ENCODE data around the gene DELE1. TPM values are rescaled to one million over a fixed set of nuclear protein-coding genes. Genes with fewer than 3 reads are reported as not detected.
A peak's percentile ranks its signal among the peaks of the same experiment; 100 is the strongest.

The DELE1 gene
- total RNA-seq, 1 experiment from 2014 or later, result 81.5 TPM

DNA sequence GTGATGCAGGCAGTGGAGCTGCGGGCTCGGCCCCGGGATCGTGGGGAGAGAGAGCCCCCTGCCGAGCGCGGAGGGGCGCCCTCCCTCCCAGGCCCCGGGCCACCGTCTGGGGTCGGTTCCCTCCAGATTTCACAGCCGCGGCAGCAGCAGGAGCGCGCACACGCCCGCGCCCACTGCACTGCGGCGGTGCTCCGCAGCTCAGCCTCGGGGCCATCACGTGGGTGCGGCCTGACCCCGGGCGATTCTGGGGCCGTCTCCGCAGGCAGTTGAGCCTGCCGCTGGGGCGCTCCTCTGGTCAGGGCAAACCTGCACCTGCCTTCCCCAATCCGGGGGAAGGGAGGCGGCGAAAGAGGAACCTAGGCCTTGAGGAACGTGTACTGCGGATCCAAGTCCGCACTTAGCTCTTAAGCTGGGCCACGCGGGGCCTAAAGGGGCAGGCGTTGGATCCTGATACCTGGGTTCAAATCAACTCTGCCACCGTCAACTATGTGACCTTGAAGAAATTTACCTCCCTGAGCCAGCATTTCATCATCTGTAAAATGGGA, 9.4 kb upstream of the DELE1 start:
- H3K4me3 Mint-ChIP-seq, result peak overlapping the region; percentile 66
- TF ChIP-seq, protein P1, sequence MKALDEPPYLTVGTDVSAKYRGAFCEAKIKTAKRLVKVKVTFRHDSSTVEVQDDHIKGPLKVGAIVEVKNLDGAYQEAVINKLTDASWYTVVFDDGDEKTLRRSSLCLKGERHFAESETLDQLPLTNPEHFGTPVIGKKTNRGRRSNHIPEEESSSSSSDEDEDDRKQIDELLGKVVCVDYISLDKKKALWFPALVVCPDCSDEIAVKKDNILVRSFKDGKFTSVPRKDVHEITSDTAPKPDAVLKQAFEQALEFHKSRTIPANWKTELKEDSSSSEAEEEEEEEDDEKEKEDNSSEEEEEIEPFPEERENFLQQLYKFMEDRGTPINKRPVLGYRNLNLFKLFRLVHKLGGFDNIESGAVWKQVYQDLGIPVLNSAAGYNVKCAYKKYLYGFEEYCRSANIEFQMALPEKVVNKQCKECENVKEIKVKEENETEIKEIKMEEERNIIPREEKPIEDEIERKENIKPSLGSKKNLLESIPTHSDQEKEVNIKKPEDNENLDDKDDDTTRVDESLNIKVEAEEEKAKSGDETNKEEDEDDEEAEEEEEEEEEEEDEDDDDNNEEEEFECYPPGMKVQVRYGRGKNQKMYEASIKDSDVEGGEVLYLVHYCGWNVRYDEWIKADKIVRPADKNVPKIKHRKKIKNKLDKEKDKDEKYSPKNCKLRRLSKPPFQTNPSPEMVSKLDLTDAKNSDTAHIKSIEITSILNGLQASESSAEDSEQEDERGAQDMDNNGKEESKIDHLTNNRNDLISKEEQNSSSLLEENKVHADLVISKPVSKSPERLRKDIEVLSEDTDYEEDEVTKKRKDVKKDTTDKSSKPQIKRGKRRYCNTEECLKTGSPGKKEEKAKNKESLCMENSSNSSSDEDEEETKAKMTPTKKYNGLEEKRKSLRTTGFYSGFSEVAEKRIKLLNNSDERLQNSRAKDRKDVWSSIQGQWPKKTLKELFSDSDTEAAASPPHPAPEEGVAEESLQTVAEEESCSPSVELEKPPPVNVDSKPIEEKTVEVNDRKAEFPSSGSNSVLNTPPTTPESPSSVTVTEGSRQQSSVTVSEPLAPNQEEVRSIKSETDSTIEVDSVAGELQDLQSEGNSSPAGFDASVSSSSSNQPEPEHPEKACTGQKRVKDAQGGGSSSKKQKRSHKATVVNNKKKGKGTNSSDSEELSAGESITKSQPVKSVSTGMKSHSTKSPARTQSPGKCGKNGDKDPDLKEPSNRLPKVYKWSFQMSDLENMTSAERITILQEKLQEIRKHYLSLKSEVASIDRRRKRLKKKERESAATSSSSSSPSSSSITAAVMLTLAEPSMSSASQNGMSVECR (CRISPR knock-in tag; IDR thresholded peaks at IDR 0.05; ENCODE audit: borderline replicate concordance), result 0 out of 2 replicates have a peak, but pooled peaks have one; percentile 58
- TF ChIP-seq, protein P2, sequence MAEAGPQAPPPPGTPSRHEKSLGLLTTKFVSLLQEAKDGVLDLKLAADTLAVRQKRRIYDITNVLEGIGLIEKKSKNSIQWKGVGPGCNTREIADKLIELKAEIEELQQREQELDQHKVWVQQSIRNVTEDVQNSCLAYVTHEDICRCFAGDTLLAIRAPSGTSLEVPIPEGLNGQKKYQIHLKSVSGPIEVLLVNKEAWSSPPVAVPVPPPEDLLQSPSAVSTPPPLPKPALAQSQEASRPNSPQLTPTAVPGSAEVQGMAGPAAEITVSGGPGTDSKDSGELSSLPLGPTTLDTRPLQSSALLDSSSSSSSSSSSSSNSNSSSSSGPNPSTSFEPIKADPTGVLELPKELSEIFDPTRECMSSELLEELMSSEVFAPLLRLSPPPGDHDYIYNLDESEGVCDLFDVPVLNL (CRISPR knock-in tag; IDR thresholded peaks at IDR 0.05; ENCODE audit: borderline replicate concordance, low read depth), result no peak
- TF ChIP-seq, protein P3, sequence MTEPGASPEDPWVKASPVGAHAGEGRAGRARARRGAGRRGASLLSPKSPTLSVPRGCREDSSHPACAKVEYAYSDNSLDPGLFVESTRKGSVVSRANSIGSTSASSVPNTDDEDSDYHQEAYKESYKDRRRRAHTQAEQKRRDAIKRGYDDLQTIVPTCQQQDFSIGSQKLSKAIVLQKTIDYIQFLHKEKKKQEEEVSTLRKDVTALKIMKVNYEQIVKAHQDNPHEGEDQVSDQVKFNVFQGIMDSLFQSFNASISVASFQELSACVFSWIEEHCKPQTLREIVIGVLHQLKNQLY (CRISPR knock-in tag; IDR thresholded peaks at IDR 0.05), result 0 out of 2 replicates have a peak, but pooled peaks have one; percentile 41
- TF ChIP-seq, protein P4, sequence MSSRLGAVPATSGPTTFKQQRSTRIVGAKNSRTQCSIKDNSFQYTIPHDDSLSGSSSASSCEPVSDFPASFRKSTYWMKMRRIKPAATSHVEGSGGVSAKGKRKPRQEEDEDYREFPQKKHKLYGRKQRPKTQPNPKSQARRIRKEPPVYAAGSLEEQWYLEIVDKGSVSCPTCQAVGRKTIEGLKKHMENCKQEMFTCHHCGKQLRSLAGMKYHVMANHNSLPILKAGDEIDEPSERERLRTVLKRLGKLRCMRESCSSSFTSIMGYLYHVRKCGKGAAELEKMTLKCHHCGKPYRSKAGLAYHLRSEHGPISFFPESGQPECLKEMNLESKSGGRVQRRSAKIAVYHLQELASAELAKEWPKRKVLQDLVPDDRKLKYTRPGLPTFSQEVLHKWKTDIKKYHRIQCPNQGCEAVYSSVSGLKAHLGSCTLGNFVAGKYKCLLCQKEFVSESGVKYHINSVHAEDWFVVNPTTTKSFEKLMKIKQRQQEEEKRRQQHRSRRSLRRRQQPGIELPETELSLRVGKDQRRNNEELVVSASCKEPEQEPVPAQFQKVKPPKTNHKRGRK (CRISPR knock-in tag; IDR thresholded peaks at IDR 0.05; ENCODE audit: borderline replicate concordance), result no peak
- 0 out of 2 replicates have a peak, but pooled peaks have one; percentile 40 for TF ChIP-seq TEAD4 (CRISPR knock-in tag; IDR thresholded peaks at IDR 0.05)
- TF ChIP-seq JUN (CRISPR knock-in tag; IDR thresholded peaks at IDR 0.05), result peak; percentile 54; the same call in 1 of the 2 replicates
- no peak for TF ChIP-seq ZNF423 (CRISPR knock-in tag; IDR thresholded peaks at IDR 0.05)
- peak; percentile 66; the same call in 1 of the 2 replicates for TF ChIP-seq TP53 (CRISPR knock-in tag; IDR thresholded peaks at IDR 0.05)
- no peak for TF ChIP-seq NR2C2 (CRISPR knock-in tag; IDR thresholded peaks at IDR 0.05)
- TF ChIP-seq ATF1 (CRISPR knock-in tag; IDR thresholded peaks at IDR 0.05), result peak; percentile 83; the same call in 1 of the 2 replicates
- no peak for TF ChIP-seq ZNF671 (CRISPR knock-in tag; IDR thresholded peaks at IDR 0.05)
- no peak for TF ChIP-seq CREM (CRISPR knock-in tag; IDR thresholded peaks at IDR 0.05)
- 0 out of 2 replicates have a peak, but pooled peaks have one; percentile 56 for TF ChIP-seq KAT7 (CRISPR knock-in tag; IDR thresholded peaks at IDR 0.05; ENCODE audit: borderline replicate concordance)
- TF ChIP-seq FOXP1 (CRISPR knock-in tag; IDR thresholded peaks at IDR 0.05; ENCODE audit: borderline replicate concordance), result peak; percentile 75; the same call in 1 of the 2 replicates
- peak; percentile 33; the same call in 1 of the 2 replicates for TF ChIP-seq SP1 (CRISPR knock-in tag; conservative IDR thresholded peaks at IDR 0.05)
- TF ChIP-seq, protein P5, sequence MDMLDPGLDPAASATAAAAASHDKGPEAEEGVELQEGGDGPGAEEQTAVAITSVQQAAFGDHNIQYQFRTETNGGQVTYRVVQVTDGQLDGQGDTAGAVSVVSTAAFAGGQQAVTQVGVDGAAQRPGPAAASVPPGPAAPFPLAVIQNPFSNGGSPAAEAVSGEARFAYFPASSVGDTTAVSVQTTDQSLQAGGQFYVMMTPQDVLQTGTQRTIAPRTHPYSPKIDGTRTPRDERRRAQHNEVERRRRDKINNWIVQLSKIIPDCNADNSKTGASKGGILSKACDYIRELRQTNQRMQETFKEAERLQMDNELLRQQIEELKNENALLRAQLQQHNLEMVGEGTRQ (CRISPR knock-in tag; IDR thresholded peaks at IDR 0.05), result peak; percentile 90
- TF ChIP-seq ZNF317 (CRISPR knock-in tag; IDR thresholded peaks at IDR 0.05; ENCODE audit: borderline replicate concordance, low read depth), result no peak
- TF ChIP-seq OVOL2 (CRISPR knock-in tag; IDR thresholded peaks at IDR 0.05; ENCODE audit: borderline replicate concordance), result no peak
- TF ChIP-seq, protein P6, sequence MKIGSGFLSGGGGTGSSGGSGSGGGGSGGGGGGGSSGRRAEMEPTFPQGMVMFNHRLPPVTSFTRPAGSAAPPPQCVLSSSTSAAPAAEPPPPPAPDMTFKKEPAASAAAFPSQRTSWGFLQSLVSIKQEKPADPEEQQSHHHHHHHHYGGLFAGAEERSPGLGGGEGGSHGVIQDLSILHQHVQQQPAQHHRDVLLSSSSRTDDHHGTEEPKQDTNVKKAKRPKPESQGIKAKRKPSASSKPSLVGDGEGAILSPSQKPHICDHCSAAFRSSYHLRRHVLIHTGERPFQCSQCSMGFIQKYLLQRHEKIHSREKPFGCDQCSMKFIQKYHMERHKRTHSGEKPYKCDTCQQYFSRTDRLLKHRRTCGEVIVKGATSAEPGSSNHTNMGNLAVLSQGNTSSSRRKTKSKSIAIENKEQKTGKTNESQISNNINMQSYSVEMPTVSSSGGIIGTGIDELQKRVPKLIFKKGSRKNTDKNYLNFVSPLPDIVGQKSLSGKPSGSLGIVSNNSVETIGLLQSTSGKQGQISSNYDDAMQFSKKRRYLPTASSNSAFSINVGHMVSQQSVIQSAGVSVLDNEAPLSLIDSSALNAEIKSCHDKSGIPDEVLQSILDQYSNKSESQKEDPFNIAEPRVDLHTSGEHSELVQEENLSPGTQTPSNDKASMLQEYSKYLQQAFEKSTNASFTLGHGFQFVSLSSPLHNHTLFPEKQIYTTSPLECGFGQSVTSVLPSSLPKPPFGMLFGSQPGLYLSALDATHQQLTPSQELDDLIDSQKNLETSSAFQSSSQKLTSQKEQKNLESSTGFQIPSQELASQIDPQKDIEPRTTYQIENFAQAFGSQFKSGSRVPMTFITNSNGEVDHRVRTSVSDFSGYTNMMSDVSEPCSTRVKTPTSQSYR (CRISPR knock-in tag; IDR thresholded peaks at IDR 0.05), result 0 out of 2 replicates have a peak, but pooled peaks have one; percentile 34
- TF ChIP-seq, protein P7, sequence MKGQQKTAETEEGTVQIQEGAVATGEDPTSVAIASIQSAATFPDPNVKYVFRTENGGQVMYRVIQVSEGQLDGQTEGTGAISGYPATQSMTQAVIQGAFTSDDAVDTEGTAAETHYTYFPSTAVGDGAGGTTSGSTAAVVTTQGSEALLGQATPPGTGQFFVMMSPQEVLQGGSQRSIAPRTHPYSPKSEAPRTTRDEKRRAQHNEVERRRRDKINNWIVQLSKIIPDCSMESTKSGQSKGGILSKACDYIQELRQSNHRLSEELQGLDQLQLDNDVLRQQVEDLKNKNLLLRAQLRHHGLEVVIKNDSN (CRISPR knock-in tag; IDR thresholded peaks at IDR 0.05), result peak; percentile 94
- TF ChIP-seq, protein P8, sequence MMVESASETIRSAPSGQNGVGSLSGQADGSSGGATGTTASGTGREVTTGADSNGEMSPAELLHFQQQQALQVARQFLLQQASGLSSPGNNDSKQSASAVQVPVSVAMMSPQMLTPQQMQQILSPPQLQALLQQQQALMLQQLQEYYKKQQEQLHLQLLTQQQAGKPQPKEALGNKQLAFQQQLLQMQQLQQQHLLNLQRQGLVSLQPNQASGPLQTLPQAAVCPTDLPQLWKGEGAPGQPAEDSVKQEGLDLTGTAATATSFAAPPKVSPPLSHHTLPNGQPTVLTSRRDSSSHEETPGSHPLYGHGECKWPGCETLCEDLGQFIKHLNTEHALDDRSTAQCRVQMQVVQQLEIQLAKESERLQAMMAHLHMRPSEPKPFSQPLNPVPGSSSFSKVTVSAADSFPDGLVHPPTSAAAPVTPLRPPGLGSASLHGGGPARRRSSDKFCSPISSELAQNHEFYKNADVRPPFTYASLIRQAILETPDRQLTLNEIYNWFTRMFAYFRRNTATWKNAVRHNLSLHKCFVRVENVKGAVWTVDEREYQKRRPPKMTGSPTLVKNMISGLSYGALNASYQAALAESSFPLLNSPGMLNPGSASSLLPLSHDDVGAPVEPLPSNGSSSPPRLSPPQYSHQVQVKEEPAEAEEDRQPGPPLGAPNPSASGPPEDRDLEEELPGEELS (CRISPR knock-in tag; IDR thresholded peaks at IDR 0.05), result no peak

More for the DNA sequence above, 9.4 kb upstream of the DELE1 start:
- Mint-ChIP-seq H3K9me3 (no peaks in the 10 kb centered on the region), H3K27me3 (ENCODE audit: low read depth) (peaks cover 27% of the 10 kb centered on the region), H3K36me3 (no peaks in the 10 kb centered on the region), H3K4me1 (peaks cover 29% of the 10 kb centered on the region), H3K27ac (no peak overlapping the region)
- peak; percentile 79 for ATAC-seq
- POLR2A ChIA-PET, result interaction anchor here (0.8 to 1.9 kb wide), 2 partner anchors 10 to 241 kb away, joined by 3 to 7 read pairs; partner anchors contain the start of gene DELE1
- CTCF ChIA-PET, result interaction anchor here (0.6 to 7.8 kb wide), 15 partner anchors 10 to 574 kb away, joined by 3 to 74 read pairs (median 5); partner anchors contain the start of genes DELE1, PCDH1 and RNF14
- peak; percentile 77 for DNase-seq (ENCODE audit: low spot score)
